ENCODE results near the gene ENTPD3.

DNA sequence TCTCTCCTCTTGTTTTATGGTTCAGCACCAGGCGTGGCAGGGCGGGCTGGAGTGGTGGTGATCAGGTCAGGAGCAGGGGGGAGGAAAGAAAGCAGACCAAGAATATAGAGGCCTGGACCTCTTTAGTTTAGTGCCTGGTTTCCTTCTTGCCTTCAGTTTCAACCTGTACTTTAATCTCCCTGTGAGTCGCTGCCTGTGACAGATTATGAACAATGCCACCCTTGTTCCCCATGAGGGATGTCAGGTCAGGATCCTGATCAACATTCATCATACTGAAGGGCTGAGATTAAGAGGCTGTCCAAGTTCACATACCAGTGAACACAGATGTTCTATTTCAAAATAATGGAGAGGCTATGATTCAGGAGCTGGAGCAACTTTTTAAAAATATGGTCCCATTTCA, 11.4 kb downstream of the ENTPD3 start:
- TF ChIP-seq ZNF274 (IDR thresholded peaks at IDR 0.05; ENCODE audit: low read depth, low read length) (no peak), YY1 (IDR thresholded peaks at IDR 0.05; ENCODE audit: insufficient read depth, insufficient read length) (no peak), SUZ12 (IDR thresholded peaks at IDR 0.05; ENCODE audit: extremely low read depth, insufficient read depth, insufficient read length) (no peak)
